Anterior cingulate cortex (tissue), 58 donors: ENCODE measurements around the gene SOX13.
A peak's percentile ranks its signal among the peaks of the same experiment; 100 is the strongest.
"Not testable (repeated sequence)": the region's sequence is repeated elsewhere in the genome, so short reads cannot be mapped to it uniquely, and the experiment has no call there.

Experiments used
- DNase-seq, 58 donors: peaks; one replicate each; lab custom pipeline; 2025; lab: John Stamatoyannopoulos, UW

The SOX13 gene

GRCh38 chr1:204084247-204084772, 11.4 kb downstream of the SOX13 start:
- DNase-seq = peak in 45 of 58 donors; percentile 20 to 89 (median 59)

DNA sequence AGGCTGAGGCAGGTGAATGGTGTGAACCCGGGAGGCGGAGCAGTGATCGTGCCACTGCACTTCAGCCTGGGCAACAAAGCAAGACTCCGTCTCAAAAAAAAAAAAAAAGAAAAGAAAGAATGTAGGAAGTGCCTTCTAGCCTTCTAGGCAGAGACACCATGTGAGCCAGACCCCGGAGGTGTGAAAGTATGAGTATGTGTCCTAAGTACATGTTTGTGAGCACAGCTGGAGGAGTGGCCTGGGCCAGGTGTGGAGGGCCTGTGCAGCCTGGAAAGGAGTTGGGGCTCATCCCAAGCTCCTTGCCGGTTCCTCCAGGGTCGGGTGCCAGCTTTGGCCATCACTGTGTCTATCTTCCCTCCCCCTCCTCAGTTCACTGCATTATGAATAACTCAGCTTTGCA, 13.0 kb downstream of the SOX13 start:
- no peak for DNase-seq

GRCh38 chr1:204087181-204087892, 14.4 kb downstream of the SOX13 start:
- no peak for DNase-seq

DNA sequence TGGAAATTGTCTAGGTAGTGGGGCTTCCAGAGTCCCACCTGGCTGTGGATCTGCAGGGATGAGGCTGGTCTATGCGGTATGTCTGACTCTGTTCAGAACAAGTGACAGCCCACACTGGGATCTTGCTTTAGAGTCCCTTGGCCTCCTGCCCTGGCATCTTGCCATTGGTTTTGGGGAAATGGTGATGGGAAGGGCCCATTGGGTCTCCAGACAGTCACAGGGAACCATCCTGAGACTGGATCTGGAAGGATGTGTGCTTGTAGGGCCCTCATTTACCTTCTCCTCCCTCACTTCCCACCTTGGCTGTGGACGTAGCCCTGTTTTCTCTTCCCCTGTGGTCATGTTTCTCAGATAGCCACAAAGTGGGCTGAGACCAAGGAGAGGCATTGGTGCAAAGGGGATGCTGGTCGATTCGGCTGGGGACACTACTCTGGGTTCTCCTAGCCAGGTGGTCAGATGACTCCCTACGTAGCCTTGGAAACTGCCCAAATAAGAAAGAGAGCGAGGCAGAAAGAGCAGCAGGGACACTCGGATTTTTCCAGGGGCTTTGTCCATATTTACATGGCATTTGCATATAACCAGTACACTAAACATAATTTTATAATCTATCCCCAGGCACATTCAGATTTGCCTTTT, 15.1 kb downstream of the SOX13 start:
- peak in 2 of 58 donors; percentile 8 to 49 for DNase-seq

- DNase-seq = no peak
These were observed 15.7 kb downstream of the SOX13 start for GRCh38 chr1:204088596-204088995.

GRCh38 chr1:204089044-204089751, 16.3 kb downstream of the SOX13 start:
- DNase-seq = peak in 11 of 58 donors; percentile 11 to 46 (median 23)

GRCh38 chr1:204090132-204090531, 17.2 kb downstream of the SOX13 start:
- DNase-seq = not testable (repeated sequence)

DNA sequence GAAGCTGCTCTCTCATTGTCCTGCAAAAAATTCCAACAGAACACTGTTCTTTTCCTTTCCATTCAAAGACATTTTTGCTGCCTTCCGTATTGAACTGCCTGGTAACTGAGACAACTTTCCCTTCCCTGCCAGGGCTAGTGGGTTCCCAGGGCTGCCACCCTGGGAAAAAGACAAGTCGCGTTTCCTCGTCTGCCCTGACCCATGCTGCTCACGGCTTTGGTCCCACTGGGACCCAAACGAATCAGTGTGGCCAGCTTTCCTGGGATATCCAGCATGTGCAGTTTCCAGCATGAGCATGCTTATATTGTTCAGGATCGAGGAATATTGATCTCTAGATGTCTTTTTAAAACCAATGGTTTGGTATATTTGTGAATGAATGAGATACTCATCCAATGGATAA, 18.2 kb downstream of the SOX13 start:
- DNase-seq = no peak

GRCh38 chr1:204091787-204092312, 18.9 kb downstream of the SOX13 start:
- DNase-seq = no peak

- no peak for DNase-seq
These were observed 19.9 kb downstream of the SOX13 start for GRCh38 chr1:204092632-204093420.

DNA sequence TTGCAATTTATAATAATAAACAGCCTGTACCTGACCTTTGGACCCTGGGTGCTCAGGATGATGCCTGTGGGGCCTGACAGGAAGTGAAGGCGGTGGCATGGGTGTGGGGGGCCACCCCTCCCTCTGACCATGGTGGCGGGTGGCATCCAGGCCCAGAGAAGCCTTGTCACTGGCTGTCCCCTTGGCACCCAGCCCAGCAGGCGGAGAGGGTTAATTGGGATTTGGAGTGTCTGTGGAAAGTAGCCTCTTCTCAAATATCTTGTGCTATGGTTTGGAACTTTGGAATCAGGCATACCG, 20.5 kb downstream of the SOX13 start:
- DNase-seq = no peak

GRCh38 chr1:204093781-204094180, 20.9 kb downstream of the SOX13 start:
- DNase-seq = no peak

GRCh38 chr1:204094313-204094729, 21.4 kb downstream of the SOX13 start:
- no peak for DNase-seq

- peak in 1 of 58 donors; percentile 5 for DNase-seq
These were observed 22.1 kb downstream of the SOX13 start for GRCh38 chr1:204094856-204095634.

- DNase-seq = no peak
These were observed 24.0 kb downstream of the SOX13 start for GRCh38 chr1:204096931-204097330.

GRCh38 chr1:204098683-204099082, 25.8 kb downstream of the SOX13 start:
- DNase-seq = no peak

DNA sequence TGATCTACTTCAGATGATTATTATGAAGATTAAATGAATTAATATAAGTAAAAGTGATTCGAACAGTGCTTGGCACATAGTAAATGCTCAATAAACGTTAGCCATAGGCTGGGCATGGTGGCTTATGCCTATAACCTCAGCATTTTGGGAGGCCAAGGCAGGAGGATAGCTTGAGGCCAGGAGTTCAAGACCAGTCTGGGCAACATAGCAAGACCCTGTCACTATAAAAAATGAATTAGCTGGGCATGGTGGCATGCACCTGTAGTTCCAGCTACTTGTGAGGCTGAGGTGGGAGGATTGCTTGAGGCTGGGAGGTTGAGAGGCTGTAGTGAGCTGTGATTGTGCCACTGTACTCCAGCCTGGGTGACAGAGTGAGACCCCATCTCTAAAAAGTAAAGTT, 26.8 kb downstream of the SOX13 start:
- not testable (repeated sequence) for DNase-seq

GRCh38 chr1:204102029-204102611, 29.2 kb downstream of the SOX13 start:
- DNase-seq = no peak

- no peak for DNase-seq
These were observed 30.0 kb downstream of the SOX13 start for GRCh38 chr1:204102739-204103430.
